Adrenal gland (tissue), 5 donors: ENCODE measurements around the gene DEPP1.

Experiments
- CTCF ChIP-seq, 6 experiments: fragments of 450-650 bp in 4 of 6; fragments of 200-600 bp in 2 of 6; sonication (generic) in 1 of 6; IDR thresholded peaks; 1 replicate in 5 of 6; 2 replicates in 1 of 6; pipeline versions ENCODE4 v1.5.1 to v1.8.0; 2016 to 2021; ENCODE audit warnings: antibody characterized with exemption in 6 of 6, mild to moderate bottlenecking in 2 of 6, moderate library complexity in 1 of 6
- POLR2A ChIP-seq, 2 donors: fragments of 450-650 bp; IDR thresholded peaks; one replicate each; pipeline ENCODE4 v1.6.1; 2017; ENCODE audit warnings: antibody characterized with exemption in 2 of 2, mild to moderate bottlenecking in 2 of 2, moderate library complexity in 1 of 2
- donor health status: DM: no; HTN: no; CAD: no.

DNA sequence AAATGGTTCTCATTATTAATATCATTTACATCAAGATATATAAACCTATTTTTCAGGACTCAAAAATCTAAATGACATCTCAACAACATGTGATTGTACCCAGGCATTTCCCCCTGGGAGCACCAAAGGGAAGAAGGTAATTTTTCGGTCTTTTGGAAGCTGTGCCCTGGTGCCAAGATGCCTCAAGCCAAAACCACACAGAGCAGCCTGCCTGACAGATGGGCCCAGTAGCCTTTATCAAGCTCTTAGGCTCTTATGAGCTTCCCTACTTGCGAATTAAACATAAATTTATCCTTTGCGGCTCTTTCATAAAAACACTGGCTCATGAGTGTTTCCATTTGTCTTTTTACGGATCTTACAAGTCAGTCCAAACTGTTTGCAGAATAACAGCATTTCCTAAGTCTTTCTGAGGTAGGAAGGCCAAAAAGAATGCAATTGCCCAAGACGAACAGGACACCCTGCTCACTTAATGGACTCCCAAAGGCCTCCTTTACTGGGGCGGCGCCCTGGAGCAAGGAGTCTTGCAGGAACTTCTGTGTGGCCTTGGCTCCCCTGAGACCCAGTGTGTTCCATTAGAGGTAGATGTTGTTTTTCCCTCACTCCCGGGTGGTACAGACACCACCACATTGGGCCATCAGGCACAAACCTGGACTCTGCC, 23.1 kb downstream of the DEPP1 start:
- TF ChIP-seq CTCF (IDR thresholded peaks at IDR 0.05) (no peak), POLR2A (IDR thresholded peaks at IDR 0.05) (no peak)
